Activated naive CD8-positive, alpha-beta T cell treated with anti-CD3 and anti-CD28 coated beads, Interleukin-2, amount 10 ng/mL, durations not matched to agents 7 days and 5 days (primary cell): ENCODE measurements around the gene SEMA3B. TPM values are rescaled to one million over a fixed set of nuclear protein-coding genes. Genes with fewer than 3 reads are reported as not detected.

Experiments
- ATAC-seq: fragments of 150-1000 bp; cut with Tn5 transposase; one replicate; pipeline ENCODE4 v1.10.0; 2021; ENCODE audit warnings: low read depth, moderate library complexity
- POLR2A ChIA-PET: fragments of 350-600 bp; sonication (Branson Sonifier 250); formaldehyde crosslinking; loops from one replicate; lab custom pipeline; 2021; ENCODE audit warnings: antibody characterized with exemption; lab: Charles Lee
- DNase-seq: peaks from one replicate; pipeline ENCODE4 v3.0.0; 2021
- H3K27ac Mint-ChIP-seq: one replicate; pipeline ENCODE4 v1.8.0; 2022; ENCODE audit warnings: mild to moderate bottlenecking, mixed read lengths
- H3K27me3 Mint-ChIP-seq: one replicate; pipeline ENCODE4 v1.8.0; 2022; ENCODE audit warnings: mild to moderate bottlenecking, moderate library complexity, mixed read lengths
- H3K36me3 Mint-ChIP-seq: one replicate; pipeline ENCODE4 v1.8.0; 2021; ENCODE audit warnings: mild to moderate bottlenecking, mixed read lengths
- H3K4me1 Mint-ChIP-seq: one replicate; pipeline ENCODE4 v1.8.0; 2021; ENCODE audit warnings: mixed read lengths
- H3K4me3 Mint-ChIP-seq: one replicate; pipeline ENCODE4 v1.8.0; 2022; ENCODE audit warnings: mild to moderate bottlenecking, moderate library complexity, mixed read lengths
- H3K9me3 Mint-ChIP-seq: one replicate; pipeline ENCODE4 v1.8.0; 2021; ENCODE audit warnings: mixed read lengths
- total RNA-seq, 2 experiments: library from RNA; stranded (reverse); gene quantifications; one replicate each; pipeline ENCODE4 v1.2.3, GENCODE V29; 2021

The SEMA3B gene
- total RNA-seq, 2 experiments from 2014 or later = 0.36 to 1.0 TPM

- DNase-seq (no peak), ATAC-seq (no peak)
- Mint-ChIP-seq H3K4me3 (no peak overlapping the region), H3K27me3 (peaks cover 6% of the 10 kb centered on the region), H3K4me1 (peaks cover 4% of the 10 kb centered on the region), H3K9me3 (no peaks in the 10 kb centered on the region), H3K27ac (no peak overlapping the region), H3K36me3 (peaks cover 5% of the 10 kb centered on the region)
- POLR2A ChIA-PET = interaction anchor here (0.7 to 0.8 kb wide), 2 partner anchors 16 to 35 kb away, joined by 3 to 6 read pairs; no protein-coding TSS in a partner anchor
These were observed 6.2 kb upstream of the SEMA3B start for GRCh38 chr3:50262778-50263177.

- POLR2A ChIA-PET = interaction anchor here (0.6 to 0.8 kb wide), 3 partner anchors 12 to 94 kb away, joined by 4 to 10 read pairs (median 6); no protein-coding TSS in a partner anchor
- DNase-seq = no peak
- H3K27ac Mint-ChIP-seq = no peak overlapping the region
These were observed 5.2 kb upstream of the SEMA3B start for GRCh38 chr3:50263478-50264382.

GRCh38 chr3:50264383-50264963 is 4.5 kb upstream of the SEMA3B start:
- DNase-seq (no peak), ATAC-seq (no peak)
- Mint-ChIP-seq H3K27me3 (peaks cover 11% of the 10 kb centered on the region), H3K27ac (no peak overlapping the region), H3K36me3 (no peaks in the 10 kb centered on the region), H3K4me3 (no peak overlapping the region), H3K9me3 (no peaks in the 10 kb centered on the region), H3K4me1 (peaks cover 4% of the 10 kb centered on the region)
- POLR2A ChIA-PET = no interaction called here

More at GRCh38 chr3:50263478-50264382, 5.2 kb upstream of the SEMA3B start:
- no peak for ATAC-seq
- Mint-ChIP-seq H3K9me3 (no peaks in the 10 kb centered on the region), H3K36me3 (peaks cover 3% of the 10 kb centered on the region), H3K4me3 (no peak overlapping the region), H3K27me3 (peaks cover 11% of the 10 kb centered on the region), H3K4me1 (peaks cover 4% of the 10 kb centered on the region)

- Mint-ChIP-seq H3K4me3 (no peak overlapping the region), H3K9me3 (no peaks in the 10 kb centered on the region), H3K4me1 (no peaks in the 10 kb centered on the region), H3K27me3 (peaks cover 11% of the 10 kb centered on the region), H3K27ac (no peak overlapping the region), H3K36me3 (no peaks in the 10 kb centered on the region)
- POLR2A ChIA-PET = no interaction called here
- DNase-seq (no peak), ATAC-seq (no peak)
These were observed 3.9 kb upstream of the SEMA3B start for GRCh38 chr3:50264964-50265485.

GRCh38 chr3:50265571-50265970 is 3.4 kb upstream of the SEMA3B start:
- DNase-seq = no peak
- Mint-ChIP-seq H3K4me3 (no peak overlapping the region), H3K27ac (no peak overlapping the region), H3K9me3 (no peaks in the 10 kb centered on the region), H3K27me3 (peaks cover 11% of the 10 kb centered on the region), H3K4me1 (no peaks in the 10 kb centered on the region), H3K36me3 (no peaks in the 10 kb centered on the region)
- no peak for ATAC-seq
- POLR2A ChIA-PET = interaction anchor here (1.7 kb wide), 1 partner anchor 11 kb away, joined by 4 read pairs; no protein-coding TSS in a partner anchor

GRCh38 chr3:50266017-50266416 is 2.9 kb upstream of the SEMA3B start:
- Mint-ChIP-seq H3K4me1 (no peaks in the 10 kb centered on the region), H3K4me3 (no peak overlapping the region), H3K36me3 (no peaks in the 10 kb centered on the region), H3K9me3 (no peaks in the 10 kb centered on the region), H3K27ac (no peak overlapping the region), H3K27me3 (peaks cover 11% of the 10 kb centered on the region)
- POLR2A ChIA-PET = interaction anchor here (1.7 kb wide), 1 partner anchor 11 kb away, joined by 4 read pairs; no protein-coding TSS in a partner anchor
- ATAC-seq (no peak), DNase-seq (no peak)

GRCh38 chr3:50266836-50267235 is 2.1 kb upstream of the SEMA3B start:
- no peak for ATAC-seq

GRCh38 chr3:50267280-50267913 is 1.6 kb upstream of the SEMA3B start:
- Mint-ChIP-seq H3K27ac (no peak overlapping the region), H3K27me3 (peaks cover 11% of the 10 kb centered on the region), H3K4me3 (no peak overlapping the region), H3K9me3 (no peaks in the 10 kb centered on the region), H3K4me1 (peaks cover 6% of the 10 kb centered on the region), H3K36me3 (no peaks in the 10 kb centered on the region)
- ATAC-seq (no peak), DNase-seq (no peak)
- POLR2A ChIA-PET = interaction anchor here (1.0 to 1.7 kb wide), 2 partner anchors 13 to 32 kb away, joined by 4 read pairs; partner anchors contain the start of gene GNAI2

More at GRCh38 chr3:50266836-50267235, 2.1 kb upstream of the SEMA3B start:
- Mint-ChIP-seq H3K27ac (no peak overlapping the region), H3K36me3 (no peaks in the 10 kb centered on the region), H3K4me1 (peaks cover 4% of the 10 kb centered on the region), H3K4me3 (no peak overlapping the region), H3K27me3 (peaks cover 11% of the 10 kb centered on the region), H3K9me3 (no peaks in the 10 kb centered on the region)
- no peak for DNase-seq
- POLR2A ChIA-PET = interaction anchor here (1.0 to 1.7 kb wide), 2 partner anchors 12 to 31 kb away, joined by 4 read pairs; partner anchors contain the start of gene GNAI2

- H3K27ac Mint-ChIP-seq = no peak overlapping the region
- POLR2A ChIA-PET = no interaction called here
- H3K4me3 Mint-ChIP-seq = no peak overlapping the region
- H3K36me3 Mint-ChIP-seq = no peaks in the 10 kb centered on the region
- H3K4me1 Mint-ChIP-seq = peaks cover 11% of the 10 kb centered on the region
- H3K9me3 Mint-ChIP-seq = no peaks in the 10 kb centered on the region
- H3K27me3 Mint-ChIP-seq = peaks cover 15% of the 10 kb centered on the region
- DNase-seq = no peak
- no peak for ATAC-seq
These were observed 671 bp upstream of the SEMA3B start for GRCh38 chr3:50268276-50268675.

GRCh38 chr3:50269460-50269859 is 513 bp downstream of the SEMA3B start:
- no peaks in the 10 kb centered on the region for H3K36me3 Mint-ChIP-seq
- peaks cover 20% of the 10 kb centered on the region for H3K27me3 Mint-ChIP-seq
- POLR2A ChIA-PET = interaction anchor here (0.6 kb wide), 1 partner anchor 79 kb away, joined by 3 read pairs; no protein-coding TSS in a partner anchor
- no peak overlapping the region for H3K4me3 Mint-ChIP-seq
- no peak for ATAC-seq
- no peak overlapping the region for H3K27ac Mint-ChIP-seq
- H3K9me3 Mint-ChIP-seq = no peaks in the 10 kb centered on the region
- peaks cover 16% of the 10 kb centered on the region for H3K4me1 Mint-ChIP-seq
- DNase-seq = no peak

GRCh38 chr3:50269977-50270413 is 1.0 kb downstream of the SEMA3B start:
- peaks cover 18% of the 10 kb centered on the region for H3K4me1 Mint-ChIP-seq
- ATAC-seq (no peak), DNase-seq (no peak)
- no peaks in the 10 kb centered on the region for H3K36me3 Mint-ChIP-seq
- POLR2A ChIA-PET = no interaction called here
- peaks cover 24% of the 10 kb centered on the region for H3K27me3 Mint-ChIP-seq
- no peak overlapping the region for H3K27ac Mint-ChIP-seq
- no peak overlapping the region for H3K4me3 Mint-ChIP-seq
- no peaks in the 10 kb centered on the region for H3K9me3 Mint-ChIP-seq

GRCh38 chr3:50270422-50271224 is 1.7 kb downstream of the SEMA3B start:
- Mint-ChIP-seq H3K27ac (no peak overlapping the region), H3K4me3 (no peak overlapping the region)
- POLR2A ChIA-PET = interaction anchor here (1.6 to 2.3 kb wide), 2 partner anchors 24 to 43 kb away, joined by 5 to 8 read pairs; no protein-coding TSS in a partner anchor

More at GRCh38 chr3:50270422-50271224, 1.7 kb downstream of the SEMA3B start:
- H3K27me3 Mint-ChIP-seq = peaks cover 30% of the 10 kb centered on the region
- DNase-seq (no peak), ATAC-seq (no peak)
- no peaks in the 10 kb centered on the region for H3K9me3 Mint-ChIP-seq
- H3K36me3 Mint-ChIP-seq = no peaks in the 10 kb centered on the region
- H3K4me1 Mint-ChIP-seq = peaks cover 20% of the 10 kb centered on the region
